ENCODE measurements around the gene CCPG1.
"Not testable (repeated sequence)": the region's sequence is repeated elsewhere in the genome, so short reads cannot be mapped to it uniquely, and the experiment has no call there.

CCPG1 gene

GRCh38 chr15:55408012-55408928 lies at the start of gene CCPG1, which contains the start of gene PIERCE2:
Gene CCPG1, minus strand, starts transcription at chr15:55408359. Its CDS starts 18,935 bp downstream, at chr15:55389424.
Gene PIERCE2, plus strand, starts transcription at chr15:55408495. Its CDS starts 274 bp downstream, at chr15:55408769.
- DNase-seq = peak; percentile 97

DNA sequence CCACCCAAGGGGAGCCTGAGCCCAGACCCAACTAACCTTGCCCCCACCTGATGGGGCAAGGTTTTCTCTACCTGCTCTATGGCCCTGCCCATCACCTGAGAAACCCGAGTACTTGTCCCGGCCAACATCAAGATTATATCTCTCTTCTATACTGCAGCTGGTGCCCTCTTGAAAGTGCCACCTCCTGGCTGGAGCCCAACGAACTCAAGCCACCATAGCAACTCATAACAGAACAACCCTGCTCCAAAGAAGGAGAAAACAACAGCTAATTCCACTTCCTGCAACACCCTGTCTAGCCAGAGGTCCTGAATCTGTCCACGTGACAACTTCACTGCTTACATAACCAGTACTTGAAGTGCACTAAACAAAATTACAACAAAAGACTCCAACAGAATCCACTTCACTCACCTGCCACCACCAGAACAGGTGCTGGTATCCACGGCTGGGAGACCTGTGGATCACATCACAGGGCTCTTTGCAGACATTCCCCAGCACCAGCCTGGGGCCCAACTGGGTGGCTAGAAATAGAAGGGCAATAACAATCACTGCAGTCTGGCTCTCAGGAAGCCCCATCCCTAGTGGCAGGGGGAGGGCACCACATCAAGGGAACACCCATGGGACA lies 49.4 kb upstream of the CCPG1 start:
- DNase-seq = no peak

DNA sequence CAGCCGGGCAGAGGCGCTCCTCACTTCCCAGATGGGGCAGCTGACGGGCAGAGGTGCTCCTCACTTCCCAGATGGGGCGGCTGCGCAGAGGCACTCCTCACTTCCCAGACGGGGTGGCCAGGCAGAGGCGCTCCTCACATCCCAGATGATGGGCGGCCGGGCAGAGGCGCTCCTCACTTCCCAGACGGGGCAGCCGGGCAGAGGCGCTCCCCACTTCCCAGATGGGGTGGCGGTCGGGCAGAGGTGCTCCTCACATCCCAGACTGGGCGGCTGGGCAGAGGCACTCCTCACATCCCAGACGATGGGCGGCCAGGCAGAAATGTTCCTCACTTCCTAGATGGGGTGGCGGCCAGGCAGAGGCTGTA lies 38.9 kb upstream of the CCPG1 start:
- not testable (repeated sequence) for DNase-seq

DNA sequence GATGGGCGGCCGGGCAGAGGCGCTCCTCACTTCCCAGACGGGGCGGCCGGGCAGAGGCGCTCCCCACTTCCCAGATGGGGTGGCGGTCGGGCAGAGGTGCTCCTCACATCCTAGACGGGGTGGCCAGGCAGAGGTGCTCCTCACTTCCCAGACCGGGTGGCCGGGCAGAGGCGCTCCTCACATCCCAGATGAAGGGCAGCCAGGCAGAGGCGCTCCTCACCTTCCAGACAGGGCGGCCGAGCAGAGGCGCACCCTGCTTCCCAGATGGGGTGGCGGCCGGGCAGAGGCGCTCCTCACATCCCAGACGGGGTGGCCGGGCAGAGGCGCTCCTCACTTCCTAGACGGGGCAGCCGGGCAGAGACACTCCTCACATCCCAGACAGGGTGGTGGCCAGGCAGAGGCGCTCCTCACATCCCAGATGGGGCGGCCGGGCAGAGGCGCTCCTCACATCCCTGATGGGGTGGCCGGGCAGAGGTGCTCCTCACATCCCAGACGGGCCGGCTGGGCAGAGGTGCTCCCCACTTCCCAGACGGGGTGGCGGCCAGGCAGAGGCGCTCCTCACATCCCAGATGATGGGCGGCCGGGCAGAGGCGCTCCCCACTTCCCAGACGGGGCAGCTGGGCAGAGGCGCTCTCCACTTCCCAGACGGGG lies 38.3 kb upstream of the CCPG1 start:
- not testable (repeated sequence) for DNase-seq

- DNase-seq = not testable (repeated sequence)
Measured at GRCh38 chr15:55445936-55446335, 37.8 kb upstream of the CCPG1 start.

- not testable (repeated sequence) for DNase-seq
Measured at GRCh38 chr15:55443141-55443540, 35.0 kb upstream of the CCPG1 start.

- peak; percentile 78 for DNase-seq
Measured at GRCh38 chr15:55434989-55435825, 27.0 kb upstream of the CCPG1 start.

DNA sequence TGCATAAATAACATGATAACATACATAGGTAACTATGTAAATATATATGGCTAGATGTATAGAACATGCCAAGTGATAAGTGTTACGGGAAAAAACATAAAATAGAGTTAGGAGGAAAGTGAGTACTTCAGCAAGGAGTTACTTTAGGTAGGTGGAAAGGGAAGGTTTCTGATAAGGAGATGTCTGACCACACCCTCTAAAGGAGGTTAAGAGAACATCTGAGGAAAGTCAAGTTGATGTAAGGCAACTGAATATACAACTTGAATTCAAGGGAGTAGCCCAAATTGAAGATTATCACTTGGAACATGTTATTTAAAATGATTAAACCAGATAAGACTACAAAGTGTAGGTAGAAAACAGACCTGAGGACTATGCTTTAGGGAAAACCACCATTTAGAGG lies 13.9 kb upstream of the CCPG1 start:
- no peak for DNase-seq

DNA sequence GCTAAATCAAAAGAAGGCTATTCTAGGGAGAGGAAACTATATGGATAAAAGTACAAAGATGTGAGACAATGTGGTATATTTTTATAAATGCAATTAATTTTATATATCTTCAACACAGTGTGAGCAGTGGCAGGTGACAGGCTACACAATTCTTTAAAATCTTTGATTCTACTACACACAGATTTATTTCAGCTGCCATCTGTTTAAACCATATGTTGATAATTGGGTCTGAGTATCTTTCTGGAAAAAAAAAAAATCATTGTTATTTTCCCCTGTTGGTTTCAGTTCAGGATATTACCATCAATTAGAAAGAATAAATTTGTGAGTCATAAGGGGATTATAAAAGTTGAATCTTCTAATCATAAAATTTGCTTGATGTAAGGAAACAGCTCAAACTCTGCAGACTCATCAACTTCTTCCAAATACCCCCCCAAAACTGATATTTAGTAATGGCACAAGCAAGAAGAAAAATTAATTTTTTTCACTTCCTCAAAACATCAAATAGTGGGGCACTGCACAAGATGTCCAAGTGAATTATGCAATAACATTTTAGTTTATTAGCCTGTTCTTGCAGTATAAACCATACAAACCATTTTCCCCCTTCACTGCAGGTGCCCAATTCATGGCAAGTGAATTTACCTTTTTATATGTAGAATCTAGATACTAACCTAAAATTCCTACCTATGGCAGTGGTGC lies 12.2 kb upstream of the CCPG1 start:
- peak; percentile 14 for DNase-seq

GRCh38 chr15:55417678-55418077 lies 9.5 kb upstream of the CCPG1 start:
- DNase-seq = not testable (repeated sequence)

GRCh38 chr15:55408976-55409375 lies 817 bp upstream of the CCPG1 start:
- not testable (repeated sequence) for DNase-seq

- DNase-seq = peak; percentile 72
Measured at GRCh38 chr15:55407498-55408011, 604 bp downstream of the CCPG1 start.

GRCh38 chr15:55403531-55403930 lies 4.6 kb downstream of the CCPG1 start:
- DNase-seq = no peak

- no peak for DNase-seq
Measured at GRCh38 chr15:55402707-55403106, 5.5 kb downstream of the CCPG1 start.

GRCh38 chr15:55401786-55402246 lies 6.3 kb downstream of the CCPG1 start:
- peak; percentile 70 for DNase-seq

DNA sequence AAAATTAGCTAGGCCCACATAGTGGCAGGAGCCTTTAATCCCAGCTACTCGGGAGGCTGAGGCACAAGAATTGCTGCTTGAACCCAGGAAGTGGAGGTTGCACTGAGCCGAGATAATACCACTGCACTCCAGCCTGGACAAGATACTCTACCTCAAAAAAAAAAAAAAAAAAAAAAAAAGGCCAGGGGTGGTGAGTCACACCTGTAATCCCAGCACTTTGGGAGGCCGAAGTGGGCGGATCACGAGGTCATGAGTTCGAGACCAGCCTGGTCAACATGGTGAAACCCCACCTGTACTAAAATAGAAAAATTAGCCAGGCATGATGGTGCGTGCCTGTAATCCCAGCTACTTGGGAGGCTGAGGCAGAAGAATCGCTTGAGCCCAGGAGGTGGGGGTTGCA lies 8.1 kb downstream of the CCPG1 start:
- not testable (repeated sequence) for DNase-seq

- DNase-seq = no peak
Measured at GRCh38 chr15:55398243-55398642, 9.9 kb downstream of the CCPG1 start.

DNA sequence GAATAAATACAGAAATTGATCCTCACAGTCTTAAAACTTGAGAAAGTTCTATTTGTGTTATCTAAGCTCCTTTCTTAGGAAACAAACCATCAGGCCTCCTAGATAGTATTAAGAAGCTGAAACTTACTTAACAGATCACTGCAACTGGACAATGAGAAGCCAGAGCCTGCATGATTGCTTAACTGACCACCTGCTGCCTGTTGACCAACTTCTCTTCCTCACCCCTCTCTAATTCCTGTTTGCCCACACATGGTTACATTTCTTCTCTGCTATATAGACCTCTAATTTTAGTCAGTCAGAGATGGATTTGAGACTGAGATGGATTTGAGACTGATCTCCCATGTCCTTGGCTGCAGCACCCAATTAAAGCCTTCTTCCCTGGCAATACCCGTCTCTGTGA lies 13.5 kb downstream of the CCPG1 start:
- no peak for DNase-seq

DNA sequence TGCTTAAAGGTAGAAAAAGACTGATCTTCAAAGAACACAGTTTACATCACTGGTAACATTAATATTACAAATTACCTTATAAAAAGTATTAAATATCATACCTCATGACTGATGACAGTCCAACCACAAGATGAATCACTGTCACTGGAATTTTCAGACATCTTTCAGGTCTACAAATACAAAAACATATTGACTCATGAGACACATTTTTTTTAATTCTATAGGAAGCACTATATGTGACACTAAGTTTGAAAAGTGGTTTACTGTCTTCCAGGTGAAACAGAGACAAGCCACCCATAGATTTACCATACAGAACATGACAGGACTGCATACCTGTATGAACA lies 18.9 kb downstream of the CCPG1 start:
- no peak for DNase-seq

DNA sequence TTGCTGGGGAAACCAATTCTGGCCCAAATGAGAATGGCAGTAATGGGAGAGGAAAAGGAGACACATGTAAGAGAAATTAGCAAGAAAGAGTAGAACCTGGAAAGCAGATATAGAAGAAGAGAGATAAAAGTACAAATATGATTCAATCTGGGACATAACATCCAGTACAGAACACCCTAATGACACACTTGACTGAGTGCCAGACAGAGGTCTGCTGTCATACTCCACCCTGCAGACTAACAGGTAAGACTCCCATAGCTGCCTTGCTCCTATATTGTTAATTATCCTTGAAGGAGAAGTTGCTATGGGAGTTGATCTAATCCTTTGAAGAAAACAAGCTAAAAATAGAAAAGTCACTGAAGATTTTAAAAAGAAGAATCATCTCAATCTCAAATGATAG lies 21.1 kb downstream of the CCPG1 start:
- DNase-seq = no peak

- no peak for DNase-seq
Measured at GRCh38 chr15:55383687-55384086, 24.5 kb downstream of the CCPG1 start.

DNA sequence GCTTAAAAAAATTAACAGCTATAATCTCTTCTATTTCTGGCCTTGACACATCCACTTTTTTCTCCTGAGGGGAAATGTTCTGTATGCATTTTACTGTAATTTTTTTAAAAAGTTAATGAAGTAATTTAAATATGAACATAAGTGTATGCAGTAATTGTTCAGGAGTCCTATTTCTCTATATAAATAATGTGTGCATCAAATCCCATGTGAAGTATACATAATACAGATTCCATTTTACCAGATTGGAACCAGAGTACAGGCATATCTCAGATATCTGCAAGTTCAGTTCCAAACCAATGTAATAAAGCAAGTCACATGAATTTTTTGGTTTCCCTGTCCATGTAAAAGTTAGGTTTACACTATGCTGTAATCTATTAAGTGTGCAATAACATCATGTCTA lies 26.6 kb downstream of the CCPG1 start:
- DNase-seq = no peak

All from NCI-H82 (cell line).